ENCODE data around the gene ZNF408.

Gene ZNF408

DNA sequence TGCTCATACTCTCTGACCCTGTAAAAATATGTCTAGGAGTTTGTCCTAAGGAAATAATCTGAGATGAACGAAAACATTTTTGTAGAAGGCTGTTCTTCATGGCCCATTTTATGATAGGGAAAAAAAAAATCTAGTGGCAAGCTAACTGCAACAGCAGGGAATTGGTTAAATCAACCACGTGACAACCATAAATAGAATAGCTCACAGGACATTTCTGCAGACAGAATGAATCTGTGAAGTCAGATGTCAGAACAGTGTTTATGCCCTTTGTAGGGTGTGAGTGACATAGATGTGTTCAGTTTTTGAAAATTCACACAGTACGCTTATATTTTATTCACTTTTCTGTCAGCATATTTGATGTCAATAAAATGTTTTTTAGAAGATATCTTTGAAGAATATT, 16.5 kb upstream of the ZNF408 start:
- H3K4me2 ChIP-seq: peak overlapping the region in 6 of 11 experiments; percentile 1 to 50 (median 46); a peak in 8 of 22 replicates
- H3K27me3 ChIP-seq: no peaks in the 10 kb centered on the region
- no peaks in the 10 kb centered on the region for H4K20me1 ChIP-seq
- no peaks in the 10 kb centered on the region for H3K9me3 ChIP-seq (replicated peaks in 1 of 11)
- TF ChIP-seq Cebpa-rat (IDR thresholded peaks at IDR 0.05): no peak
- peak overlapping the region in 4 of 11 experiments; percentile 3 to 54 (median 32); a peak in 4 of 22 replicates for H3K9ac ChIP-seq
- H3K4me3 ChIP-seq: no peak overlapping the region
- peaks cover 77 to 100% (median 89%) of the 10 kb centered on the region in 11 experiments for H3K36me3 ChIP-seq
- peaks cover 23 to 58% (median 40%) of the 10 kb centered on the region in 10 experiments for H3K4me1 ChIP-seq
- peak overlapping the region in 8 of 11 experiments; percentile 20 to 52 (median 40); a peak in 8 of 22 replicates for H3K27ac ChIP-seq

GRCh38 chr11:46686886-46687795, 13.7 kb upstream of the ZNF408 start:
- no peaks in the 10 kb centered on the region for H3K27me3 ChIP-seq
- peaks cover 23 to 56% (median 40%) of the 10 kb centered on the region in 10 experiments for H3K4me1 ChIP-seq
- peak overlapping the region in 10 of 11 experiments; percentile 12 to 61 (median 54); a peak in 17 of 22 replicates for H3K27ac ChIP-seq
- peak overlapping the region in 10 of 11 experiments; percentile 2 to 38 (median 16); a peak in 16 of 22 replicates for H3K4me2 ChIP-seq
- H3K36me3 ChIP-seq: peaks cover 62 to 100% (median 86%) of the 10 kb centered on the region in 11 experiments
- peak overlapping the region in 1 of 10 experiments; percentile 7; a peak in 1 of 20 replicates for H3K4me3 ChIP-seq
- peak overlapping the region in 7 of 11 experiments; percentile 6 to 42 (median 14); a peak in 5 of 22 replicates for H3K9ac ChIP-seq
- H3K9me3 ChIP-seq (replicated peaks in 1 of 11): no peaks in the 10 kb centered on the region
- TF ChIP-seq Cebpa-rat (IDR thresholded peaks at IDR 0.05): no peak
- 0 out of 22 replicates have a peak, but pooled peaks cover 0 to 5% (median 0%) of the 10 kb centered on the region in 11 experiments for H4K20me1 ChIP-seq

- Histone ChIP-seq H3K9ac (peak overlapping the region in 1 of 11 experiments; percentile 20; a peak in 1 of 22 replicates), H3K4me2 (no peak overlapping the region), H3K36me3 (peaks cover 74 to 100% (median 95%) of the 10 kb centered on the region in 11 experiments), H3K9me3 (replicated peaks in 1 of 11) (no peaks in the 10 kb centered on the region), H3K27ac (no peak overlapping the region), H3K27me3 (no peaks in the 10 kb centered on the region), H3K4me1 (peaks cover 16 to 35% (median 23%) of the 10 kb centered on the region in 10 experiments), H3K4me3 (no peak overlapping the region), H4K20me1 (peaks cover 0 to 23% (median 0%) of the 10 kb centered on the region in 11 experiments; a peak in 7 of 22 replicates)
- TF ChIP-seq Cebpa-rat (IDR thresholded peaks at IDR 0.05): no peak
Observed at GRCh38 chr11:46690702-46691101, 10.1 kb upstream of the ZNF408 start.

DNA sequence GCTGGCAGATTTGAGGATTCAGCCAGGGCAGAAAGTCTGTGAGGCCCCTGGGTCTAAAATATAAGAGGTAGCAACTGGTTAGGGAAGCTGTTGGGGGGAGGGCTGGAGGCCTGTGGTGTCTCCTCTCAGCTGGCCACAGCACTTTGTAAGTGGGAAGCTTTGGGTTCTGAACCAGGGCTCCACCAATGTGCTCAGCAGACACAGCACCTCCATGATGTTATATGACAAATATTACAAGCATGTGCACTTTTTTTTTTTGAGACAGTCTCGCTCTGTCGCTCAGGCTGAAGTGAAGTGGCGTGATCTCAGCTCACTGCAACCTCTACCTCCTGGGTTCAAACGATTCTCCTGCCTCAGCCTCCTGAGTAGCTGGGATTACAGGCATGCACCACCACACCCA, 8.4 kb upstream of the ZNF408 start:
- H3K9me3 ChIP-seq (replicated peaks in 1 of 11): no peaks in the 10 kb centered on the region
- peaks cover 6 to 22% (median 19%) of the 10 kb centered on the region in 10 experiments for H3K4me1 ChIP-seq
- peaks cover 64 to 100% (median 88%) of the 10 kb centered on the region in 11 experiments for H3K36me3 ChIP-seq
- H3K27ac ChIP-seq: peak overlapping the region in 3 of 11 experiments; percentile 34 to 35 (median 34); a peak in 5 of 22 replicates
- H3K9ac ChIP-seq: no peak overlapping the region; a peak in 1 of 22 replicates
- TF ChIP-seq Cebpa-rat (IDR thresholded peaks at IDR 0.05): no peak
- peaks cover 0 to 41% (median 11%) of the 10 kb centered on the region in 11 experiments; a peak in 9 of 22 replicates for H4K20me1 ChIP-seq
- no peaks in the 10 kb centered on the region for H3K27me3 ChIP-seq
- no peak overlapping the region for H3K4me2 ChIP-seq
- no peak overlapping the region for H3K4me3 ChIP-seq

DNA sequence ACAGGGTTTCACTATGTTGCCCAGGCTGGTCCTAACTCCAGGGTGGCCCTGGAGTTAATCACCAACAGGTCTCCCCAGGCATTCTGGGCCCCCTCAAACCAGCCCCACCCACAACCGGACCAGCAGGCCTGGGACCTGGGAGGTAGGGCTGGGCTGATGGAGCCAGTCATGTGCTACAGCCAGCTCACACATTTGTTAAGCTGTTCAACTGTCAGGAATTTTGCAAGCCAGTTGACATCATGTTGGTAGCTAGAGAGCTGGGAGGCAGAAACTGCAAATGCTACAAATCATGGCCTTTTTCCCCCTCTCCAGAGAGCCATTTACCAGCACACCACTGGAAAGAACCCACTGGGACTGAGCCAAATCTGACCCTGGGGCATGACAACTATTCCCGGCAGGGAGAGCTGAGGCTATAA, 7.2 kb upstream of the ZNF408 start:
- Histone ChIP-seq H3K36me3 (peaks cover 53 to 94% (median 77%) of the 10 kb centered on the region in 11 experiments), H3K4me1 (peaks cover 2 to 22% (median 19%) of the 10 kb centered on the region in 10 experiments; a peak in 19 of 20 replicates), H3K9ac (peak overlapping the region in 2 of 11 experiments; percentile 11 to 18; a peak in 2 of 22 replicates), H4K20me1 (peaks cover 0 to 46% (median 14%) of the 10 kb centered on the region in 11 experiments; a peak in 9 of 22 replicates), H3K4me3 (no peak overlapping the region), H3K9me3 (replicated peaks in 1 of 11) (no peaks in the 10 kb centered on the region), H3K27me3 (no peaks in the 10 kb centered on the region), H3K4me2 (no peak overlapping the region), H3K27ac (peak overlapping the region in 3 of 11 experiments; percentile 15 to 23 (median 23); a peak in 1 of 22 replicates)
- TF ChIP-seq Cebpa-rat (IDR thresholded peaks at IDR 0.05): no peak

GRCh38 chr11:46694072-46694471, 6.8 kb upstream of the ZNF408 start:
- H3K4me3 ChIP-seq: no peak overlapping the region
- no peak overlapping the region for H3K4me2 ChIP-seq
- peak overlapping the region in 3 of 11 experiments; percentile 3 to 18 (median 11); a peak in 1 of 22 replicates for H3K9ac ChIP-seq
- peak overlapping the region in 3 of 11 experiments; percentile 23; a peak in 1 of 22 replicates for H3K27ac ChIP-seq
- no peak for TF ChIP-seq Cebpa-rat (IDR thresholded peaks at IDR 0.05)
- H3K27me3 ChIP-seq: no peaks in the 10 kb centered on the region
- peaks cover 7 to 27% (median 23%) of the 10 kb centered on the region in 10 experiments for H3K4me1 ChIP-seq
- no peaks in the 10 kb centered on the region for H3K9me3 ChIP-seq (replicated peaks in 1 of 11)
- H4K20me1 ChIP-seq: peaks cover 0 to 46% (median 14%) of the 10 kb centered on the region in 11 experiments; a peak in 9 of 22 replicates
- H3K36me3 ChIP-seq: peaks cover 48 to 89% (median 73%) of the 10 kb centered on the region in 11 experiments

DNA sequence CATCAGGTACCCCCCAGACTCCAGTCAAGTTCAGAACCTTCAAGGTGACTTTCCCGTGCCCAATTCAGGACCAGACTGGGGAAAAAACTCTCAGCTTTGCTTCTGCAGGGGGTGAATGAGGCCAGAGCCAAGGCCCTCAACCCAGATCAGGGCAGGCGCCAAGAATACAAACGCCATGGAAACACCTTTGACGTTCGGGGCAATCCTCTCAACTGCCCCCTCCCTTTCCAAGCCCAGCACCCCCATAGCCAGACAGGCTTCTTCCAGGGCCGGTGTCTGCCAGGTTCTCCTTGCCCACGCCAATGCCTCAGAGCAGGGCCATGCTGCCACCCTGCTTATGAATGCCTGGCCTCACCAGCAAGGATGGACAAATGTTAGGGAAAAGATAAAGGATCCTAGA, 6.2 kb upstream of the ZNF408 start:
- Histone ChIP-seq H3K27ac (peak overlapping the region in 3 of 11 experiments; percentile 20 to 23 (median 23); a peak in 3 of 22 replicates), H3K4me2 (no peak overlapping the region), H3K27me3 (no peaks in the 10 kb centered on the region), H3K4me1 (peaks cover 12 to 32% (median 28%) of the 10 kb centered on the region in 10 experiments), H3K36me3 (peaks cover 43 to 84% (median 67%) of the 10 kb centered on the region in 11 experiments), H3K9ac (peak overlapping the region in 6 of 11 experiments; percentile 3 to 42 (median 12); a peak in 2 of 22 replicates), H3K4me3 (no peak overlapping the region), H4K20me1 (peaks cover 0 to 46% (median 14%) of the 10 kb centered on the region in 11 experiments; a peak in 9 of 22 replicates), H3K9me3 (replicated peaks in 1 of 11) (no peaks in the 10 kb centered on the region)
- TF ChIP-seq Cebpa-rat (IDR thresholded peaks at IDR 0.05): no peak

- Histone ChIP-seq H3K9me3 (replicated peaks in 1 of 11) (no peaks in the 10 kb centered on the region), H3K27ac (peak overlapping the region in 6 of 11 experiments; percentile 1 to 96 (median 21); a peak in 7 of 22 replicates), H3K36me3 (peaks cover 42 to 74% (median 65%) of the 10 kb centered on the region in 11 experiments), H3K4me2 (no peak overlapping the region), H3K27me3 (no peaks in the 10 kb centered on the region), H3K4me1 (peaks cover 14 to 33% (median 29%) of the 10 kb centered on the region in 10 experiments), H3K9ac (peak overlapping the region in 8 of 11 experiments; percentile 1 to 56 (median 32); a peak in 8 of 22 replicates), H4K20me1 (peaks cover 0 to 46% (median 14%) of the 10 kb centered on the region in 11 experiments; a peak in 9 of 22 replicates), H3K4me3 (no peak overlapping the region)
- no peak for TF ChIP-seq Cebpa-rat (IDR thresholded peaks at IDR 0.05)
Observed at GRCh38 chr11:46695345-46696211, 5.3 kb upstream of the ZNF408 start.

Data from BLaER1 treated with 17β-estradiol and CSF1 and Interleukin-3, amounts not matched to agents 10 nM and 100 nM (cell line).